ENCODE data around the gene GPATCH2. TPM values are rescaled to one million over a fixed set of nuclear protein-coding genes. Genes with fewer than 3 reads are reported as not detected.

GPATCH2 gene
- total and polyA plus RNA-seq, 10 of the 15 experiments (the other 5 are each of a cell fraction or from before 2014, with no cell fraction given): 3.2 to 12.2 (median 5.4) TPM

DNA sequence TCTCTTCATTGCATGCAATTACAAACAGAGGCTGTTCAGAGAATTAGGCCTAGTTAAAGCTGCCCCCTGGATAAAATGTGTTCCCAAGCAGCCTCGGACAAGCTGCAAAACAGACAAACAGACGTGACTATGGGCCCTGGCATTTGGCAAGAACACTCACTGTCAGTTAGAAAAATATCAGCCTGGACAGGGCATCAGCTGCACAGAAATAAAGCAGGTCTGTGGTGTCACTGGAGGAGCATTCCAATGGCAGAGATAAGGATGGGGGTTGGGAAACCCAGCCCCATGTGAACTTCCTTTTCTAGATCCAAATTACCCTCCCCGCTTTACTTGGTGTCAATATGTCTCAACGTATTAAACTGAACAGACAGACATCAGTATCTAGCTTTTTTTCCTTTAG is 177.1 kb downstream of the GPATCH2 start (continued):
- TF ChIP-seq, protein P1, sequence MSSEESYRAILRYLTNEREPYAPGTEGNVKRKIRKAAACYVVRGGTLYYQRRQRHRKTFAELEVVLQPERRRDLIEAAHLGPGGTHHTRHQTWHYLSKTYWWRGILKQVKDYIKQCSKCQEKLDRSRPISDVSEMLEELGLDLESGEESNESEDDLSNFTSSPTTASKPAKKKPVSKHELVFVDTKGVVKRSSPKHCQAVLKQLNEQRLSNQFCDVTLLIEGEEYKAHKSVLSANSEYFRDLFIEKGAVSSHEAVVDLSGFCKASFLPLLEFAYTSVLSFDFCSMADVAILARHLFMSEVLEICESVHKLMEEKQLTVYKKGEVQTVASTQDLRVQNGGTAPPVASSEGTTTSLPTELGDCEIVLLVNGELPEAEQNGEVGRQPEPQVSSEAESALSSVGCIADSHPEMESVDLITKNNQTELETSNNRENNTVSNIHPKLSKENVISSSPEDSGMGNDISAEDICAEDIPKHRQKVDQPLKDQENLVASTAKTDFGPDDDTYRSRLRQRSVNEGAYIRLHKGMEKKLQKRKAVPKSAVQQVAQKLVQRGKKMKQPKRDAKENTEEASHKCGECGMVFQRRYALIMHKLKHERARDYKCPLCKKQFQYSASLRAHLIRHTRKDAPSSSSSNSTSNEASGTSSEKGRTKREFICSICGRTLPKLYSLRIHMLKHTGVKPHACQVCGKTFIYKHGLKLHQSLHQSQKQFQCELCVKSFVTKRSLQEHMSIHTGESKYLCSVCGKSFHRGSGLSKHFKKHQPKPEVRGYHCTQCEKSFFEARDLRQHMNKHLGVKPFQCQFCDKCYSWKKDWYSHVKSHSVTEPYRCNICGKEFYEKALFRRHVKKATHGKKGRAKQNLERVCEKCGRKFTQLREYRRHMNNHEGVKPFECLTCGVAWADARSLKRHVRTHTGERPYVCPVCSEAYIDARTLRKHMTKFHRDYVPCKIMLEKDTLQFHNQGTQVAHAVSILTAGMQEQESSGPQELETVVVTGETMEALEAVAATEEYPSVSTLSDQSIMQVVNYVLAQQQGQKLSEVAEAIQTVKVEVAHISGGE (CRISPR knock-in tag; IDR thresholded peaks at IDR 0.05): no peak

DNA sequence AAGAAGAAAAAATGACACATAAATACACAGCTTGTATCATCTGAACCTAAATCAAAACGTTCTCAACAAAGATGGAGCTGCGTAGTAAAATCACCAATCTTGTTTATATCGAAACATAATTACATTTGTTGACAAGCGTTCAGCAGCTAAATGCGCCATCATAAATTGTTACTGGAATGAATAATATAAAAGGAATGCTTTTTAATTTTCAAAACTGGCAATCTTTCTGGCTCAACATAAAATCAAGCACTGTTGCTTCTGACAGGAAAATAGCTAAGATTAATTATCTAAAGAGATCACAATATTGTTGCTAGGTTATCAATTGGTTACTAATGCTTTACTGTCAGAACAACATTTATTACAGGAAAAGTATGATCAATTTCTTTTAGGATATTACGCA is 181.5 kb downstream of the GPATCH2 start:
- no peak overlapping the region for H3K27ac ChIP-seq (ENCODE audit: control insufficient read depth, insufficient read depth)
- ChIA-PET SMC1A (ENCODE audit: uncharacterized antibody, unreplicated experiment) (no interaction called here), POLR2A (no interaction called here), CTCF (no interaction called here), RAD21 (ENCODE audit: unreplicated experiment) (no interaction called here)
- WGBS (ENCODE audit: insufficient coverage, insufficient replicate concordance, low lambda C conversion rate, missing lambda C conversion rate): 88% methylated on average over 6 of the region's 6 CpGs
- no peak for FAIRE-seq
- no peaks in the 10 kb centered on the region for H3K27me3 ChIP-seq (replicated peaks in 1 of 2; ENCODE audit: control insufficient read depth in 2 of 2, insufficient read depth in 2 of 2, low read length in 1 of 2)
- DNase-seq (ENCODE audit: low read depth, low spot score): no peak
- no TSS peak for BruUV-seq (replicated peaks)
- H3K4me3 ChIP-seq: no peak overlapping the region
- H3K9me3 ChIP-seq (replicated peaks; ENCODE audit: control insufficient read depth, insufficient read depth, low read length): no peaks in the 10 kb centered on the region
- H3K9ac ChIP-seq (ENCODE audit: control insufficient read depth, insufficient read depth, low read length): no peak overlapping the region
- no peak overlapping the region for H3K4me2 ChIP-seq (ENCODE audit: control insufficient read depth, insufficient read depth)
- H4K20me1 ChIP-seq (ENCODE audit: control insufficient read depth, insufficient read depth): no peaks in the 10 kb centered on the region
- in situ Hi-C loops (cut with MboI) (no loop called here), intact Hi-C loops (cut with micrococcal nuclease; ENCODE audit: unreplicated experiment) (no loop called here)
- no peak overlapping the region for H2AFZ ChIP-seq (ENCODE audit: control insufficient read depth, low read depth, low read length)
- no peaks in the 10 kb centered on the region for H3K36me3 ChIP-seq (ENCODE audit: control insufficient read depth in 2 of 2, insufficient read depth in 2 of 2, low read length in 1 of 2)
- H3K79me2 ChIP-seq (ENCODE audit: control insufficient read depth, insufficient read depth, low read length): no peaks in the 10 kb centered on the region
- ATAC-seq: no peak
- no peaks in the 10 kb centered on the region for H3K4me1 ChIP-seq (ENCODE audit: control insufficient read depth, insufficient read depth, low read length)
- TF ChIP-seq HCFC1 (IDR thresholded peaks at IDR 0.05; ENCODE audit: low read length): no peak
- no peak for TF ChIP-seq RFX5 (IDR thresholded peaks at IDR 0.05; ENCODE audit: low read depth, low read length)
- TF ChIP-seq, protein P1 (CRISPR knock-in tag; IDR thresholded peaks at IDR 0.05): no peak
- TF ChIP-seq IRF4 (IDR thresholded peaks at IDR 0.05; ENCODE audit: low read depth, low read length): no peak

Measured in GM12878 (cell line).